ENCODE results near the gene OR5H6. TPM values are rescaled to one million over a fixed set of nuclear protein-coding genes. Genes with fewer than 3 reads are reported as not detected.

OR5H6 gene
- total RNA-seq, result not detected in 2 replicates

GRCh38 chr3:98263944-98264343 is at the start of gene OR5H6:
OR5H6 (plus strand) TSS chr3:98264244; CDS start chr3:98264333, 89 bp downstream.

DNA sequence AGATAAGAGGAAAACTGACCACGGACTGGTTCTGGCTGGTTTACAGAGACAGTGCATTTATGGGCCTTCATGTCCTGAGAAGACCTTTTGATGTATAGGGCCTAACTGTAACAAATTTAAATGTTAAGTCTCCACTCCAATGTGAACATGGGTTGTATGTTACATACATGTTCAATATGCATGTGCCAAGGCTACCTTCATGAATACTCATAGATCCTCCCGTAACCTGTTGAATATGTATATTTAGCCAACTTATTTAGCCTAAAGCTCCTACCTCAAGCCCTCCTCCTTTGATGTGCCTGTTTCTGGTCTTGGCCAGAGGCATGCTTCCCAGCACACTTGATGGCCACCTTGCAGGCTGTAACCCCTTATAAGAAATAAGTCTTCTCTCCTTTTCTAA is 18.2 kb downstream of the OR5H6 start, which contains the start of gene OR5H2:
Gene OR5H2, plus strand, starts transcription at position 301 of the 400 bp plus-strand sequence. CDS start 398 bp downstream, outside the sequence.

Other genes starting within 250 kb of the OR5H6 start
- not detected in 2 replicates for gene GABRR3, start 228.9 kb upstream of the OR5H6 start, total RNA-seq
- gene OR5AC2, start 177.1 kb upstream of the OR5H6 start, total RNA-seq, result not detected in 2 replicates
- gene OR5H1, start 133.5 kb upstream of the OR5H6 start, total RNA-seq, result not detected in 2 replicates
- not detected in 2 replicates for gene OR5H14, start 116.8 kb upstream of the OR5H6 start, total RNA-seq
- not detected in 2 replicates for gene OR5H15, start 97.5 kb upstream of the OR5H6 start, total RNA-seq
- gene OR5H2, start 18.3 kb downstream of the OR5H6 start, total RNA-seq, result not detected in 2 replicates
- not detected in 2 replicates for gene OR5K4, start 89.6 kb downstream of the OR5H6 start, total RNA-seq
- gene OR5K3, start 126.4 kb downstream of the OR5H6 start, total RNA-seq, result not detected in 2 replicates
- gene OR5K1, start 199.0 kb downstream of the OR5H6 start, total RNA-seq, result not detected in 2 replicates
- not detected in 2 replicates for gene OR5K2, start 233.4 kb downstream of the OR5H6 start, total RNA-seq

All from epithelial cell of alveolus of lung (primary cell).